ENCODE results near the gene RALGAPA2. TPM values are rescaled to one million over a fixed set of nuclear protein-coding genes. Genes with fewer than 3 reads are reported as not detected.

RALGAPA2 gene
- total and polyA plus RNA-seq, 2 of the 13 experiments (the other 11 are each of a cell fraction or from before 2014, with no cell fraction given) = 13.8 to 17.7 TPM

- no peak for TF ChIP-seq E2F2 (CRISPR knock-in tag; IDR thresholded peaks at IDR 0.05; ENCODE audit: borderline replicate concordance)
Observed at GRCh38 chr20:20427227-20427864, 285.1 kb downstream of the RALGAPA2 start (continued).

GRCh38 chr20:20426655-20426907, 285.9 kb downstream of the RALGAPA2 start:
- ChIA-PET POLR2A (no interaction called here), CTCF (ENCODE audit: low intra/inter-chr PET ratio, low total read pairs) (no interaction called here)
- Histone ChIP-seq H4K20me1 (ENCODE audit: insufficient read depth, low read length) (no peaks in the 10 kb centered on the region), H3K36me3 (replicated peaks in 1 of 2; ENCODE audit: control insufficient read depth in 1 of 2, insufficient read depth in 2 of 2, low read length in 2 of 2) (peaks cover 0 to 3% of the 10 kb centered on the region in 2 experiments; a peak in 1 of 5 replicates), H2AFZ (ENCODE audit: low read length) (no peak overlapping the region), H3K4me3 (replicated peaks in 1 of 3; ENCODE audit: insufficient read depth in 1 of 3, low read depth in 2 of 3, low read length in 3 of 3) (no peak overlapping the region), H3K9ac (ENCODE audit: insufficient read depth, low read depth, low read length) (no peak overlapping the region), H3K79me2 (ENCODE audit: insufficient read depth, low read length) (no peaks in the 10 kb centered on the region), H3K4me1 (ENCODE audit: insufficient read depth, low read length) (no peaks in the 10 kb centered on the region), H3K27me3 (ENCODE audit: control insufficient read depth in 1 of 2, insufficient read depth in 2 of 2, low read length in 2 of 2) (no peaks in the 10 kb centered on the region), H3K9me3 (ENCODE audit: low read length) (no peaks in the 10 kb centered on the region), H3K27ac (ENCODE audit: extremely low read length, insufficient read depth, low read length) (no peak overlapping the region), H3K4me2 (ENCODE audit: low read depth, low read length) (no peak overlapping the region)
- BruUV-seq (replicated peaks) = no TSS peak
- WGBS (ENCODE audit: low lambda C conversion rate) = 94% methylated on average over 4 of the region's 4 CpGs
- in situ Hi-C loops (cut with HindIII; ENCODE audit: extremely low pct_ligation_motif_present, low pct_unique_long_range_greater_than_20kb) = no loop called here
- FAIRE-seq (no peak), ATAC-seq (no peak), DNase-seq (ENCODE audit: low spot score) (no peak)
- no peak for TF ChIP-seq ZNF549 (CRISPR knock-in tag; IDR thresholded peaks at IDR 0.05)
- intact Hi-C loops (cut with micrococcal nuclease; ENCODE audit: unreplicated experiment) = no loop called here

- no peak overlapping the region for H3K4me3 ChIP-seq (replicated peaks in 1 of 3; ENCODE audit: insufficient read depth in 1 of 3, low read depth in 2 of 3, low read length in 3 of 3)
- DNase-seq (ENCODE audit: low spot score) (no peak), ATAC-seq (0 out of 3 replicates have a peak, but pooled peaks have one; percentile 28), FAIRE-seq (no peak)
- H3K9ac ChIP-seq (ENCODE audit: insufficient read depth, low read depth, low read length) = no peak overlapping the region
- ChIA-PET CTCF (ENCODE audit: low intra/inter-chr PET ratio, low total read pairs) (no interaction called here), POLR2A (no interaction called here)
- H3K27me3 ChIP-seq (ENCODE audit: control insufficient read depth in 1 of 2, insufficient read depth in 2 of 2, low read length in 2 of 2) = no peaks in the 10 kb centered on the region
- H3K9me3 ChIP-seq (ENCODE audit: low read length) = no peaks in the 10 kb centered on the region
- H3K4me2 ChIP-seq (ENCODE audit: low read depth, low read length) = no peak overlapping the region
- WGBS (ENCODE audit: low lambda C conversion rate) = 85% methylated on average over 5 of the region's 5 CpGs
- no peaks in the 10 kb centered on the region for H3K4me1 ChIP-seq (ENCODE audit: insufficient read depth, low read length)
- TF ChIP-seq ZNF646 (CRISPR knock-in tag; IDR thresholded peaks at IDR 0.05) = no peak
- no peak for TF ChIP-seq MIER2 (CRISPR knock-in tag; IDR thresholded peaks at IDR 0.05)
- no peak for TF ChIP-seq HINFP (CRISPR knock-in tag; IDR thresholded peaks at IDR 0.05; ENCODE audit: low read depth)
- peaks cover 0 to 3% of the 10 kb centered on the region in 2 experiments; a peak in 1 of 5 replicates for H3K36me3 ChIP-seq (replicated peaks in 1 of 2; ENCODE audit: control insufficient read depth in 1 of 2, insufficient read depth in 2 of 2, low read length in 2 of 2)
- BruUV-seq (replicated peaks) = no TSS peak
- no peaks in the 10 kb centered on the region for H3K79me2 ChIP-seq (ENCODE audit: insufficient read depth, low read length)
- no peaks in the 10 kb centered on the region for H4K20me1 ChIP-seq (ENCODE audit: insufficient read depth, low read length)
- in situ Hi-C loops (cut with HindIII; ENCODE audit: extremely low pct_ligation_motif_present, low pct_unique_long_range_greater_than_20kb) = no loop called here
- no peak overlapping the region for H3K27ac ChIP-seq (ENCODE audit: extremely low read length, insufficient read depth, low read length)
- no peak overlapping the region for H2AFZ ChIP-seq (ENCODE audit: low read length)
- intact Hi-C loops (cut with micrococcal nuclease; ENCODE audit: unreplicated experiment) = no loop called here
Observed at GRCh38 chr20:20425823-20426654, 286.4 kb downstream of the RALGAPA2 start.

All from HepG2 (cell line).